NCI-H2227 (cell line): ENCODE results near the gene PTPRN2.

Experiments
- DNase-seq: peaks from one replicate; lab custom pipeline; 2025; ENCODE audit not compliant: unreplicated experiment; lab: John Stamatoyannopoulos, UW

Gene PTPRN2

DNA sequence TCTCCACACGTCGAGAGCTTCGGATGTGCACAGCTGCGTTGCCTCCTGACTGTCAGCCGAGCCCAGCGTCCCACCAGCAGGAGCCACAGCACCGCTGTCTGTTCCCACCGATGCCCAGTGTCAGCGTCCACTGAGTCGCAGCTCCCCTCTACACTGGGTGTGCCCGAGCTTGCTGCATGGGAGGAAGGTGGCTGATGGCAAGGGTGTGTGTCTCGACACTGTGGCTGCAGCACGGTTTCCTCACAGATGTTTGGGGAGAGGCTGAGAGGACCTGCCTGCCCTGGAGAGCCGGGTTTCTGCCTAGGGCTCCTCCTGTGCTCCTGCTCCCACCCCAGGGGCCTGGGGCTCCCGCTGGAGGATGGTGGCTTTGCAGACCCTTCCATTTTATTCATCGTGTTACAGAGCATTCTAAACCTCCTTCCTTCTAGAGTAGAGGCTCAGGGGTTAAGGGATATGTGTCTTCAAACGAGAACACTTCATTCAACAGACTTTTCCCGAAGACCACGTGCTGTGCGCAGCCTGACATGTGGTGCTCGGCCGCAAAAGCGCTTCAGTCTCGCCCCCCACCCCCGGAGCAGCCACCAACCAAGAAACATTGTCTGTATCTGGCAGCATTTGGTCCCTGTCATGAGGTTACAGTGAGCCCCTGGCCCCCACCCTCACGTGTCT, 866.0 kb downstream of the PTPRN2 start:
- DNase-seq: no peak

DNA sequence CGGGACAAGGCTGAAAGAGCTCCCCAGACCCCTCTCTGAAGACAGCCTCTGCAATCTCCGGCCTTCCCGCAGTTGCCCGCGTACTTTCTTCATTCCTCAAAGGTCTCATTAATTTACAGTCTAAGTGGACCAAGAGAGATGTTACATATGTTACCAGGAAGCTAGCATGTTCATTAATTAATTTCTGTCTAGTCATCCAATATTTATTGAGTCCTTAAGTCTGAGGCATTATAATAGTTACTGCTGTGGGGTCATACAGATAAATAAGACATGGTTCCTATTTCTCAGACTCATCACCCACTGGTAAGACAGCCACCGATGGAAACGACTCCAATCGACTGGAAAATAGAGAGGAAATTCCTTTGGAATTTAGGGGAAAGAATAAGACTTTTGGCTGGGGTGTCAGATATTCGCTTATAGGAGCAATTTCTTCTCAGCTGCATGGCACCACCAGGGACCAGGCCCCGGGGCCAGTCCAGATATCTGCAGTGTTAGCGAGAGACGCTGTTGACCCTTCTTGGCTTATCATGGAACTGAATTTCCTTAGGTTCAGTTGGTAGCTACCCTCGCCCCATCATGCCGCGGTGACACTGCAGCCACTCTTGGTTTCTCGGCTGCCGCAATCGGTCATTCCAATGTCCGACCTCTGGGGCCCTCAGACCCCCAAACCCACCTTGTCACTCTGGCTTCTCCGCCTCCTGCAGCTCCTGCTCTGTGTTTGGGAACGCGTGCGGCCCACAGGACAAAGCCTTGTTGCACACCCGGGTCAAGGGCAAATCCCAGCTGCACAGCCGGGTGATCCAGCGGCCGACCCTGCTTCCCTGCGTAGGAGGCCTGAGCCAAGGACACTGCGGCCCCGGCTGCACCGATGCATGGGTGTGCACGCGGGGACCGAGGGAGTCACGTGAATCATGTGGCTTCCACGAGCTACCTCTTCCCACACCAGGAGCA, 867.6 kb downstream of the PTPRN2 start:
- DNase-seq: no peak

DNA sequence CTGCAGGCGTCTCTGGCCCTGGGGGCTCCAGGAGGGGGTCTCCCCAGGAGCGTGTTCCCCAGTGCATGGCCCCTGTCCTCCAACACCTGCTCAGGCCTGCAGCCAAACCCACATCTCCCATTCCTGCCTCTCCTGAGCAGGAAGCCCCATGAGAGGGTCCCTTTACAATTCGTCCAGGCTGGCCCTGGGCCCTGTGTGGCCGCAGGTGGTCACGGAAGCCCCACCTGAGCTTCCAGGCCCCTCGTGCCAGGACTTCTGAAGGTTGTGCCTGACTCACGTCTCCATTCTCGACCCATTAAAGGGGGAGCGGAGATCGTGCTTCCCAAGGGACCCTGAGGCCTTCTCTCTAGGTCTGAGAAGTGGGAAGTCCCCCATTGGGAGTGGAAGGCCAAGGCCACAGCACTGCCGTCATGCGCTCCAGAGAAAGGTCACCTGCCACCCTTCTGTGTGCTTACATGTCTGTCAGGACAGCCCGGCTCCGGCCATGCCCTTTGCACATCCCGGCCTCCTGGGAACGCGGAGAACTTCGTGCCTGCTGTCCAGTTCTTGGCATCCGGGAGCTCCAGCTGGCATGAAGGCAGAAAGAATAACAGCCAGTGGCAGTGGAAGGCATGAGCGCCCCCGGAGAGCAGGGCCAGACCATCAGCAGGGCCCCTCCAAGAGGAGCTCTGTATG, 868.5 kb downstream of the PTPRN2 start:
- no peak for DNase-seq

DNA sequence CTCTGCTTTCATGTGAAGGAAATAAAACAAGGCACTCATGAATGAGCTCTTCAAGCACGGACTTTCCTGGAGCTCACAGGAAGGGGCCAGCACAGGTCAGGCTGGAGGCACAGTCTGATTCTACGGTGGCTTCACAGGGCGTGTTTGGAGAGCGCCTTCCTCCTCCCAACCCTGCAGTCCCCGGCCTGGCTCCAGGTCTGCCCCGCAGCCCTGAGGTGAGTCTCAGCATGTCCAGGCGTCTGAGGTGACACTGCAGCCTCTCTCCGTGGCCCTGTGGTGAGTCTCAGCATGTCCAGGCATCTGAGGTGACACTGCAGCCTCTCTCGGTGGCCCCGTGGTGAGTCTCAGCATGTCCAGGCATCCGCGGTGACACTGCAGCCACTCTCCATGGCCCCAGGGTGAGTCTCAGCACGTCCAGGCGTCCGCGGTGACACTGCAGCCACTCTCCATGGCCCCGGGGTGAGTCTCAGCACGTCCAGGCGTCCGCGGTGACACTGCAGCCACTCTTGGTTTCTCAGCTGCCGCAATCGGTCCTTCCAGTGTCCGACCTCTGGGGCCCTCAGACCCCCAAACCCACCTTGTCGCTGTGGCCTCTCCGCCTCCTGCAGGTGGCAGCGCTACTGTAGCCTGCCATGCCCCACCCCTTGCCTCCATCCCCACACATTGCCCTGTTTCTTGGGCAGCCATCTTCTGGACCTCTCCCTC, 869.2 kb downstream of the PTPRN2 start:
- no peak for DNase-seq

DNA sequence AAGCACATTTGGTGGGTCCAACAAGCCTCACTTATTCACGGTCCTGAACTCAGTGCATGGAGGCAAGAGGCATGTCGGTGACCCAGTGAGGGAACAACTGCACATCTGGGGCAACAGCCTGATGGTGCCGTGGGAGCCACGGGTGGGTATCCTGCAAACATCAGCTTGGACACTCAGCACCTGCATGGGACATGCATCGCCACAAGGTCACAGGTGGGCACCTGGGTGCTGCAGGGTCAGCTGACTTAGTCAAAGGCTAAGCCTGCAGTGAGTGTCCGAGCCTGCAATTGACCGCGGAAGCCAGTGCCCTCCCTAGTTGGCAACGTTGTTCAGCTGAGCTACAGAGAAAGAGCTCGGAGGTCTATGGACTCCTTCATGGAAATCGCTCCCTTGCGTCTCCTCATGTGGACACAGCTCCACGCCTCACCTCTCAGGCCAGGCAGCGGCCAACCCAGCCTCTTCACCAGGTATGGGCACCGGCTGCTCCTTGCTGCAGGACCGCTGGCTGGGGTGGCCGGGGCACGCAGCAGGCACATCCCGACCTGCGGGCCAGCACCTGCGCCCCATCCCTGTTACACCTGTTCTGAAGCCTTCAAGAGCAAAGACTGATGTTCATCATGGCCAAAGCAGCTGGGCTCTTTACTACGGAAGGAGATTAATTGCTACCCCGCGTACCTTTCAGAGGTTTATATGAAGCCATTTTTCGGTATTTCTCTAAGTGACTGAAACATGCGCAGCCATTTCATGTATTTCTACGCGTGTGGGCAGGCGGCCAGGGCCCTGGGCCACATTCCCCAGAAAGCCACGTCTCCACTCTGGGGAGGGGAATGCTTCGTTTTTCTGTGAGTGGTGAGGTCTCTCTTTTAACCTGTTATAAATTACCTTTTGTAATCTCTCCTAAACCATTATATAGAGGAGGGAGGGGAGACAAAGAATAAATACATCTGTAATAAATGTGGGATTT, 870.1 kb downstream of the PTPRN2 start:
- DNase-seq: no peak

DNA sequence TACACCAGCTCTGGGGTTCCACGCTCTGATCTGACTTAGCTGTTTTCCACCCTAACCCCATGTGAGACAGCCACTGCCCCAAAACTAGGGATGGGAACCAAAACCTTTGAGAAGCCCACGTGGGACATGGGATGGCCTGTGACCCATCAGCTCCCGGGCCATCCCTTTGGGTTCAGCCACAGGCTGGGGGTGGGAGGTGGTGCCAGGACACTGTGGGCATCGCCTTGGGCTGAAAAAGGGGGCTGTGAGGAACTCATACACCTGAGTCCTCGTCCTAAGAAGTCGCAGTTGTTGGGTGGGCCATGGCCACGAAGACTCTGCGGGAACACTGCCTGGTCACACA, 871.7 kb downstream of the PTPRN2 start:
- DNase-seq: no peak

DNA sequence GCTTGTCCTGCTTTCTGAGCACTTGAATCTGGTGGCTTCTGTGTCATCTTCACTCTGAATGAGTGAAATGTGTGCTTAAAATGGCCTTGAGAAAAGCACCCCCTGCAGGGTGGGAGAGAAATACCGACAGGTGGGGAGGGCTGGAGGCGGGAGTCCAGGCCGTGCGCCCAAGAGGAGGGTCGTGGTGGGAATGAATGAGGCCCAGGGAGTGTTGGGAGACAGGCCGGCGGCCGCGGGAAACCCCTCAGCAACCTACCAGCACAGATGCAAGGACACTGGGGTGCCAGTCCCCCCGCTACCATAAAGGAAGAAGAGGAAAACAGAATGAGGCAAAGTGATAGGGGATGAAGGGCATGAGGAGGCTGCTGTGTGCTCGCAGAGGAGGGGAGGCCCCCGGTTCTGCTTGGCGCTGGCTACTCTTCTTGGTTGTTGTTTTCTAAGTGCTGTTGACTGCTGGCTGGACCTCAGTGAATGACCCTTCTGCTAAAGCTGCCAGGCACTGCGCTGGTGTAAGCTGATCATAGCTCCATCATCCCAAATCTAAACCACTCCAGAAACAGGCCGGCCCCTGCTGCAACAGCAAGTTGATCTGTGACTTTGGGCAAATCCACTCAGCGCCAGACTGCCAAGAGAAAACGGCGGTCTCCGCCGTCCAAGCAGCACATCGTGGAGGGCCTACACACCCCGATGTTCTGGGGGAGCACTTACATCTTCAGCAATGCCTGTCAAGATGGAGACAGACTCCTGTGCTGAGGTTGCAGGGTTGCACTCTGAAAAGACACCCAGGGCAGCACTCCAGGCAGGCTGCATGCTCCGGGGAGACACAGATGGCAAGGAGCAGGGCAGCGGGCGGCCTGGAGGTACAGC, 872.3 kb downstream of the PTPRN2 start:
- DNase-seq: no peak

DNA sequence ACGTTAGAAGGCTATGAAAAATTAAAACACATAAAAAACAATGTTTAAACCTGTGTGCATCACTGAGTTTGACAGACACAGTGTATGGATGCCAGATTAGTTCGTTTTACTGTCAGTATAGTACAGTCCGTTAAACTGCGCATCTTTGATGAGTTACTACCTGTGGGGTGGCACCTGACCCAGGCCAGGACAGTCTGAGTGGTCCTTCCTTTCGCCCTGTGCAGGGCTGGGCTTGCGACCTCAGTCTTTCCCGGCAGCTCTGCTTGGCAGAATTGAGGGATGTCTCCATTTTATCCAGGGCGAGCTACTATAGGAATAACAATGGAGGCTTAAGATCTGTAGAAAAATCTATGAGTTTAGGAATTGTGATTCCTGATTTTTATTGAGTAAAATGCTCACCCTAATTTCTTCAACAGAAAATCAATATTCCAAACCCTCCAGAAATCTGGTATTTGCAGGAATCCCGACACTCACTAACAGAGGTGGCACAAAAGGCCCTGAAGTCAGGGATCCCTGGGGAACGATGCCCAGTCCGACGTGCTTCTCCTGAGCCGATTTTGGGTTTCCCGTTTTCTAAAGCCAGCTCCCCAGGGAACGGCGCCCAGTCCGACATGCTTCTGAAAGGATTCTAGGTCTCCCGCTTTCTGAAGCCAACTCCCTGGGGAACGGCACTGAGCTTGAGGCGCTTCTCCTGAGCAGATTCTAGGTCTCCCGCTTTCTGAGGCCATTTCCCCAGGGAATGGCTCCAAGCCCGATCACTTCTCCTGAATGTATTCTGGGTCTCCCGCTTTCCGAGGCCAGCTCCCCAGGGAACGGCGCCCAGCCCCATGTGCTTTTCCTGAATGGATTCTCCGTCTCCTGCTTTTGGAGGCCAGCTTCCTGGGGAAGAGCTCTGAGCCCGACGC, 873.2 kb downstream of the PTPRN2 start:
- DNase-seq: no peak

DNA sequence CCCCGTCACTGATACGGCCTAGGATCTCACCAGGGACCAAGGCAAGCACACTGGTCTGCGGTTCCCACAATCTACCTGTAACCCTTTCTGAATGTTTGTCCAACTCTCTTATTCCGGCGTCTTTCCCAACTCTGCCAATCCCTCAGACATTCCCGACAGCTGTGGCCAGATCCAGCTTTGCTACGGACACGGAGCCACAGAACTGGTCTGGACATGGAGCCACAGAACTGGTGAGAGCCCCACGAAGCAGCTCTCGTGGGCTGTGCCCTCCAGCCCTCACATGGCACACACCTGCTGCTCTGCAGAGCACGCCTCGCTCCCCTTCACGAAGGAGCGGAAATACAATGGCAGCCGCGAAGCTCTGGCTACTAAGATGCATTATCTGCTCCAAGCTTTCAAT, 874.0 kb downstream of the PTPRN2 start:
- DNase-seq: no peak

DNA sequence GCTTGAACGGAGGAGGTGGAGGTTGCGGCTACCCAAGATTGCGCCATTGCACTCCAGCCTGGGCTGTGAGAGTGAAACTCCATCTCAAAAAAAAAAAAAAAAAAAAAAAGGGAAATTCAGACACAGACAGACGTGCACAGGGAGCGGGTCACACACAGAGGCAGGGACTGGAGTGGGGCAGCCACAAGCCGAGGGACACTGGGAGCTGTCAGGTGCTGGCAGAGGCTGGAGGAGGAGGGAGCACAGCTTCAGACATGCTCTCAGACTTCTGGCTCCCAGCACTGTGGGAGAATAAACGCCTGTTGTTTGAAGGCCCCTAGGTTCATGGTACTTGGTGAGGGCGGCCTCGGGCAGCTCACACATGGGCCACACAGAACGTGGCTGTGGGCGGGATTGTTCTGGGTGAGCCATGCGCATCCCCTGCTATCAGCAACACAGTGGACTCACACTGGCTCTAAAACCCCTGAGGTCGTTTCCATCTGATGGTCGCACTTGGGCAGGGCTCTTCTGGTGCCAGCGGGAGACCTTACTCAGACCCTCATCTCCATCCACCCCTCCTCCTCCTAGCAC, 874.9 kb downstream of the PTPRN2 start:
- DNase-seq: no peak

DNA sequence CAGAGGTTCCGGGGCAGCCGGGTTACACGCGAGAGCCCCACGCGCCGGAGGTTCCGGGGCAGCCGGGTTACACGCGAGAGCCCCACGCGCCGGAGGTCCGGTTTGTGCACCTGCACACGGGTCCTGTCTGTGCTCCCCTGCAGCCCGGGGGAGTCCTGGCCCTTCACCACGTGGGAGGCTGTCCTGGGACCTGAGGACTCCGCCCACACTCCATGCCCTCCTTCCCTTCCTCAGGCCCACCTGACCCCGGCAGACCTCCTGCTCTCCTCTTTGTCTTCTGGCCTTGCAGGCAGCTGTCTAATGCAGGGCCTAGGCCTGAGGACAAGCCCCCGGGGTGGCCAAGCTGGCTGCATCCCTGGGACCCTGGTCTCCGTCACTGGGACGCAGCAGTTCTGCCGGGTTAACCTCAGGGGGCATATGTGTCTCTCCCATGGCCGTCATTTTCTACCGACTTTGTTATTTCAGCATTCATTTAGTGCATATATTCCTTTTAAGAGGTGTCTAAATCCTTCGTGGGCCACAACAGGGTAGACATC, 876.2 kb downstream of the PTPRN2 start:
- DNase-seq: no peak

DNA sequence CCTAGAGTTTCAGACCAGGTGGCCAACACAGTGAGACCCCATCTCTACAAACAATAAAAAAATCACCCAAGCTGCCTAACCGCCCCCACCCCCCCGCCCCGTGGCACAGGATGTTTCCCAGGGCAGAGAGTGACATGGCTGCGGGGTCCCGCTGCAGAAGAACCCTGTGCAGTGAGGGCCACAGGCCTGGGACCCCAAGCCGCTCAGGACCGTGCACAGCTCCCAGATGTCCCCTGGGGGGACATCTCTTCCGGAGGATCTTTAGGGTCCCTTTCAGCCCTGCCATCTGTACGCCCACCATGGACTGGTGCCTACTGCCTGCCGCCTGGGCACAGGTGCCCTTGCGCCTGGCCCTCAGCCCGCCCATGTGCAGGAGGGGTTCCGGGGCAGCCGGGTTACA, 877.2 kb downstream of the PTPRN2 start:
- DNase-seq: no peak

DNA sequence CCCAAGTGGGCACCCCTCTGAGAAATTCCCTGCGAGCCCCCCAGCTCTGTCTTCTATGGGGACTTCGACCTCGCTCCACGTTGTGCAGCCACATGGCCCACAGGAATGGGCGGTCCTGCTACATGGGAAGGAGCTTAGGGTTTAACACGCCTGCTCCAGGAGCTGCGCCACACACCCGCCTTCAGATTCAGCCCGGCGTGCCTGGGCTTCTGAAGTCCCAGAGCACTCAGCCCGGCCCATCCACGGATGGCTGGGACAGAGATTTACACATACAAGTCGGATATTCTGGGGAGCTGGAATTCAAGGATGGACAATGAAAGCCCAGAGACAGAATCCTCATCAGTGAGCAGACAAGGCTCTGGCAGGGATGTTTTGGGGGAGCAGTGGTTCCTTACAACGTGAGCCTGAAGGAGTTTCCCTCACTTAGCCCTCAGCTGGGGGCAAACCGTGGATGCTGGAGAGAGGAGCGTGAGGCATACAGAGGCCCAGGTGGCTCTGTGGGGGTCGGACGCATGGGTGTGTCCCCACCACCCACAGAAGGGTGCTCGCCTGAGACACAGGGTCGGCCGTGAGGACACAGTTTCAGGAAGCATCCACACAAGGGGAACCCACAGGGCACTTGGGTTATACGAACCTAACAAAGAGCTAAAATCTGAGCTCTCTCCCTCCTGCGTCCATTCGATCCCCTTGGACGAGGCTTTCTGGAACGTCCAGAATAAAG, 877.9 kb downstream of the PTPRN2 start:
- no peak for DNase-seq

DNA sequence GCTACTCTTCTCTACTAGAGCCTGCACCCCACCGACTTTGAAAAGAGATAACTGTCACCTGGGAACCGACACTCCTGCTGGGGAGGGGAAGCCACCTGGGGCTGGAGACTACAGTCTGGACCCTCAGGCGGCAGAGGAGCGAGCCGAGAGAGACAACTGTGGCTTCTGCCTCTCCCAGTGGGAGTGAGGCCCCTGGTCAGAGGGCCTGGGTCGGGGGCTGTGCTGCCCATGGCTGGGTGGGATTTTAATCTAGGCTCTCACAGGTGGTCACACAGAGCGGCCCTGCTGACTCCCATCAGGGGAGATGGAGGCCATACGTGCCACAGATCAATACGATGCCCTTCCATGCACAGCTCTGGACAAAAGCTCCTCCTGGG, 878.7 kb downstream of the PTPRN2 start:
- DNase-seq: no peak

DNA sequence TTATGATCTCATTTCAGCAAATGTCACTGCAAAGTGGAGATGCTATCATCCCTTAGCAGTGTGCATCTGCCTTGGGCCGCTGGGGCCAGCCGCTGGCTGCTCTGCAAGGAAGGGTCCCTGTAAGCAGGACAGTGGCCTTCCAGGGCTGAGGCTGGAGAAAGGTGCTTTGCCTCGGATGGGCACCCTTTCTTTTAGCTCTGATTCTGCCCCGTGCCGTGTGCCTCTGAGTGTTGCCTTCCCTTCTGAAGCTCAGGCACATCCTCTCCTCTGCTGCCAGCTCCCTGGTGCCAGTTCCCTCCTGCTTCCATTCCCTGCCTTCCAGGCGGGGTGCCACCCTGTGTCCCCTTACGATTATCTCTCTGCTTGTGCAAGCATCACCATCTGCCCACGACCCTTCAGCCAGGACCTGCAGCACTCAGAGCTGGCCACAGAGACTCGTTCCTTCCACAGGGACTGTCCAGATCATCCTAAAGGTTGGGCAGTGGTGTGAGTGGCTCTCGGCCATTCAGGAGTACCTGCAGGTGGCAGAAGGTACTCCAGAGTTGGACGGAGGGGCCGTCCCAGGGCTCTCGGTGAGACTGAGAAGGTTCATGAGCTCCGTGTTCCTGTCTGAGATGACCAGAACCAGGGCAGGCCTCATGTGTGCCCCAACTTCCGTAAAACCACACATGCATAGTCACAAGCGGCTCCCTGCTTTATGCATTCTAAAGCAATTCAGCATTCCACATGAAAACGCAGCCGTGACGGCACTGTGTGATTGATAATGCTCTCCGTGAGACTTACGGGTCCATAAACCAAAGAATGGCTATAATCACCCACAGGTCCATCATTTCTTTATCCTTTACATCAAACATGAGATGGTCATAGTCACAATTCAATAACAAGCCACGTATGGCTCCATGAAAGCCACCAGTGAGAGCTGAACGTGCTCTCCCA, 879.4 kb downstream of the PTPRN2 start:
- no peak for DNase-seq

DNA sequence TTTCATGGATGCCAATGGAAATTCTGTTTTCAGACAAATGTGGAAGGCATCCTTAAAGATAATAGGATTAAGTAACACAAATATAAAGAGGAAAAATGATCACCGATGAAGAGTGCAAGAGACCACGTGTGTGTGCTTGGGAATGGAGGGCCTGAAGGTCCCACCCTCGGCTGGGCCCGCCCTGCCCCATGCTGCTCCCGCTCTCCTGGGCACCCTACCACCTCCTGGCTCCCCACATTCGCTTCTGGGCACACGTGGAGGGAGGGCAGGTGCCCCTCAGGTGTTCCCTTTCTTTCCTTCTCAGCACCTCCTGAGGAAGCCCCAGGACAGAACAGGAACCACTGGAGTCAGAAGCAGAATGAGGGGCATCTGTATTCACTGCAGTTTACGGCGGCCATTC, 883.3 kb downstream of the PTPRN2 start:
- no peak for DNase-seq
